HEK293 (cell line): Measurements from ENCODE around the gene ANAPC2.
A peak's percentile ranks its signal among the peaks of the same experiment; 100 is the strongest.

Experiments
- EGR2 ChIP-seq: fragments of 450-650 bp; formaldehyde crosslinking; IDR thresholded peaks from 2 replicates; pipeline ENCODE4 v1.5.1; 2016; ENCODE audit warnings: low read depth, missing biosample characterization, missing genetic modification characterization
- GLI4 ChIP-seq: fragments of 450-650 bp; formaldehyde crosslinking; IDR thresholded peaks from 2 replicates; pipeline ENCODE4 v1.5.1; 2016; ENCODE audit warnings: missing biosample characterization, missing genetic modification characterization
- KLF16 ChIP-seq: fragments of 450-650 bp; formaldehyde crosslinking; IDR thresholded peaks from 2 replicates; pipeline ENCODE4 v1.5.1; 2017; ENCODE audit warnings: missing biosample characterization, missing genetic modification characterization
- KLF17 ChIP-seq: fragments of 450-650 bp; formaldehyde crosslinking; IDR thresholded peaks from 2 replicates; pipeline ENCODE4 v1.5.1; 2016; ENCODE audit warnings: missing biosample characterization, missing genetic modification characterization
- KLF8 ChIP-seq: fragments of 450-650 bp; formaldehyde crosslinking; IDR thresholded peaks from 2 replicates; pipeline ENCODE4 v1.5.1; 2016; ENCODE audit warnings: missing biosample characterization, missing genetic modification characterization
- MYNN ChIP-seq: fragments of 450-650 bp; formaldehyde crosslinking; IDR thresholded peaks from 2 replicates; pipeline ENCODE4 v1.5.1; 2016; ENCODE audit warnings: missing biosample characterization, missing genetic modification characterization, borderline replicate concordance
- MZF1 ChIP-seq: fragments of 450-650 bp; formaldehyde crosslinking; IDR thresholded peaks from 2 replicates; pipeline ENCODE4 v1.5.1; 2017; ENCODE audit warnings: missing biosample characterization, missing genetic modification characterization, borderline replicate concordance
- REST ChIP-seq: fragments of 450-650 bp; formaldehyde crosslinking; IDR thresholded peaks from 2 replicates; pipeline ENCODE4 v1.5.1; 2016; ENCODE audit warnings: missing biosample characterization, missing genetic modification characterization
- SALL2 ChIP-seq: fragments of 450-650 bp; formaldehyde crosslinking; IDR thresholded peaks from 2 replicates; pipeline ENCODE4 v1.5.0; 2017; ENCODE audit warnings: missing biosample characterization, mild to moderate bottlenecking, missing genetic modification characterization, borderline replicate concordance
- SCRT2 ChIP-seq: fragments of 450-650 bp; formaldehyde crosslinking; IDR thresholded peaks from 2 replicates; pipeline ENCODE4 v1.5.1; 2016; ENCODE audit warnings: missing biosample characterization, missing genetic modification characterization
- ZBTB48 ChIP-seq: fragments of 450-650 bp; formaldehyde crosslinking; IDR thresholded peaks from 2 replicates; pipeline ENCODE4 v1.5.1; 2016; ENCODE audit warnings: missing biosample characterization, missing genetic modification characterization
- ZBTB6 ChIP-seq: fragments of 450-650 bp; formaldehyde crosslinking; IDR thresholded peaks from 2 replicates; pipeline ENCODE4 v1.5.1; 2017; ENCODE audit warnings: missing biosample characterization, missing genetic modification characterization
- ZBTB8A ChIP-seq: fragments of 450-650 bp; formaldehyde crosslinking; IDR thresholded peaks from 2 replicates; pipeline ENCODE4 v1.5.1; 2016; ENCODE audit warnings: missing biosample characterization, missing genetic modification characterization
- ZEB2 ChIP-seq: fragments of 450-650 bp; formaldehyde crosslinking; IDR thresholded peaks from 2 replicates; pipeline ENCODE4 v1.5.1; 2016; ENCODE audit warnings: missing biosample characterization, missing genetic modification characterization
- ZIC2 ChIP-seq: fragments of 450-650 bp; formaldehyde crosslinking; IDR thresholded peaks from 2 replicates; pipeline ENCODE4 v1.5.1; 2016; ENCODE audit warnings: missing biosample characterization, missing genetic modification characterization
- ZNF157 ChIP-seq: fragments of 450-650 bp; formaldehyde crosslinking; IDR thresholded peaks from 2 replicates; pipeline ENCODE4 v1.5.1; 2016; ENCODE audit warnings: missing biosample characterization, missing genetic modification characterization
- ZNF202 ChIP-seq: fragments of 450-650 bp; formaldehyde crosslinking; IDR thresholded peaks from 2 replicates; pipeline ENCODE4 v1.5.1; 2016; ENCODE audit warnings: missing biosample characterization, missing genetic modification characterization, borderline replicate concordance
- ZNF24 ChIP-seq: fragments of 450-650 bp; formaldehyde crosslinking; IDR thresholded peaks from 2 replicates; pipeline ENCODE4 v1.5.1; 2016; ENCODE audit warnings: missing biosample characterization, missing genetic modification characterization
- ZNF37A ChIP-seq: fragments of 450-650 bp; IDR thresholded peaks from 2 replicates; pipeline ENCODE4 v1.5.1; 2018; ENCODE audit warnings: missing biosample characterization, missing genetic modification characterization
- ZNF404 ChIP-seq: fragments of 450-650 bp; formaldehyde crosslinking; IDR thresholded peaks from 2 replicates; pipeline ENCODE4 v1.5.1; 2017; ENCODE audit warnings: missing biosample characterization, missing genetic modification characterization
- ZNF426 ChIP-seq: fragments of 450-650 bp; formaldehyde crosslinking; IDR thresholded peaks from 2 replicates; pipeline ENCODE4 v1.5.1; 2017; ENCODE audit warnings: missing biosample characterization, missing genetic modification characterization, mild to moderate bottlenecking, inconsistent platforms, moderate library complexity
- ZNF433 ChIP-seq: fragments of 450-650 bp; formaldehyde crosslinking; IDR thresholded peaks from 2 replicates; pipeline ENCODE4 v1.5.1; 2016; ENCODE audit warnings: missing biosample characterization, missing genetic modification characterization, low read depth
- ZNF600 ChIP-seq: fragments of 450-650 bp; formaldehyde crosslinking; IDR thresholded peaks from 2 replicates; pipeline ENCODE4 v1.5.1; 2016; ENCODE audit warnings: missing biosample characterization, missing genetic modification characterization
- ZNF624 ChIP-seq: fragments of 450-650 bp; formaldehyde crosslinking; IDR thresholded peaks from 2 replicates; pipeline ENCODE4 v1.5.1; 2017; ENCODE audit warnings: missing biosample characterization, missing genetic modification characterization
- ZNF639 ChIP-seq: fragments of 450-650 bp; formaldehyde crosslinking; IDR thresholded peaks from 2 replicates; pipeline ENCODE4 v1.5.1; 2016; ENCODE audit warnings: missing biosample characterization, missing genetic modification characterization
- TF ChIP-seq, protein P1 (sequence below): fragments of 450-650 bp; formaldehyde crosslinking; IDR thresholded peaks from 2 replicates; pipeline ENCODE4 v1.5.1; 2016; ENCODE audit warnings: missing biosample characterization, missing genetic modification characterization
- TF ChIP-seq, protein P2 (sequence below): fragments of 450-650 bp; formaldehyde crosslinking; optimal IDR thresholded peaks from 2 replicates; pipeline ENCODE3; 2016; ENCODE audit warnings: missing biosample characterization, mild to moderate bottlenecking, missing genetic modification characterization
- TF ChIP-seq, protein P3 (sequence below): fragments of 450-650 bp; formaldehyde crosslinking; IDR thresholded peaks from 2 replicates; pipeline ENCODE4 v1.5.1; 2016; ENCODE audit warnings: missing biosample characterization, missing genetic modification characterization, low read depth

The ANAPC2 gene

DNA sequence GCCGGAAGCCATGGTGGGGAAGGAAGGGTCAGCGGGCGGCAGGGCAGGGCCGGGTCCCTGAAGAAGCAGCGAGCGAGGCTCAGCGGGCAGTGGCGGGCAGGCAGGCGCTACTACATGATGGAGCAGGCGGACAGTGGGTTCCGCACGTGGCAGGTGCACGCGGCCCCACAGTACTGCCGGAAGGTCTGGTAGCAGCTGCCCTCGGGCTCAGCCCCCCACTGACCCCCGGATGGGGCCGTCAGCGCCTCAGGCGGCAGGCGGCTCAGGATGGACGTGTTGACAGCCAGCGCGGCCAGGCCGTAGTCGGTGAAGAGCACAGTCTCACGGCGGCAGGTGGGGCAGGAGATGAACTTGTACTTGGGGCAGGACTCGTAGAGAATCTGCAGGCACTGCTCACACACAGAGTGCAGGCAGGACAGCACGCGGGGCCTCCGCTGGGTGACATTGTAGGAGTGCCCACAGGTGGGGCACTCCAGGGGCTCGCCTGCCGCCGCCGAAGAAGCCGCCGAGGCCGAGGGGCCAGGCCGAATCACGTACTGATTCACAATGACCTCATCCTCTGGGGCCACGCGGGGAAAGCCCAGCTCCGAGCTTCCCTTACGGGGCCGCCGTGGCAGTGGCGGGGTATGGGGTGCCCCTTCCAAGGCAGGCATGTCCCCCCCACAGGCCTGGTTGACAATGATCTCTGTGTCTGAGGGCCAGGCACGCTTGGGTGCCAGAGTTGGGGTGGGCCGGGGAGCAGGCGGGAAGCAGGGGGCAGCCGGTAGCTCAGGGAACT lies 32.1 kb upstream of the ANAPC2 start (continued):
- TF ChIP-seq MYNN: no peak
- TF ChIP-seq ZNF37A (tag by site-specific recombination): no peak
- TF ChIP-seq REST (tag by site-specific recombination): no peak
- no peak for TF ChIP-seq ZNF426 (tag by site-specific recombination)
- peak; percentile 51 for TF ChIP-seq ZBTB8A (tag by site-specific recombination)
- no peak for TF ChIP-seq EGR2 (tag by site-specific recombination)
- 0 out of 2 replicates have a peak, but pooled peaks have one; percentile 21 for TF ChIP-seq ZEB2
- no peak for TF ChIP-seq ZNF639
- TF ChIP-seq ZNF404 (tag by site-specific recombination): no peak
- peak; percentile 24; the same call in 1 of the 2 replicates for TF ChIP-seq ZBTB48 (tag by site-specific recombination)
- TF ChIP-seq KLF8 (tag by site-specific recombination): peak; percentile 20; the same call in 1 of the 2 replicates
- no peak for TF ChIP-seq MZF1 (tag by site-specific recombination)
- TF ChIP-seq KLF17: 0 out of 2 replicates have a peak, but pooled peaks have one; percentile 49
- TF ChIP-seq ZNF24 (tag by site-specific recombination): no peak
- TF ChIP-seq, protein P1, sequence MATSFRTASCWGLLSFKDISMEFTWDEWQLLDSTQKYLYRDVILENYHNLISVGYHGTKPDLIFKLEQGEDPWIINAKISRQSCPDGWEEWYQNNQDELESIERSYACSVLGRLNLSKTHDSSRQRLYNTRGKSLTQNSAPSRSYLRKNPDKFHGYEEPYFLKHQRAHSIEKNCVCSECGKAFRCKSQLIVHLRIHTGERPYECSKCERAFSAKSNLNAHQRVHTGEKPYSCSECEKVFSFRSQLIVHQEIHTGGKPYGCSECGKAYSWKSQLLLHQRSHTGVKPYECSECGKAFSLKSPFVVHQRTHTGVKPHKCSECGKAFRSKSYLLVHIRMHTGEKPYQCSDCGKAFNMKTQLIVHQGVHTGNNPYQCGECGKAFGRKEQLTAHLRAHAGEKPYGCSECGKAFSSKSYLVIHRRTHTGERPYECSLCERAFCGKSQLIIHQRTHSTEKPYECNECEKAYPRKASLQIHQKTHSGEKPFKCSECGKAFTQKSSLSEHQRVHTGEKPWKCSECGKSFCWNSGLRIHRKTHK (tag by site-specific recombination): no peak
- TF ChIP-seq SALL2 (tag by site-specific recombination): no peak
- peak; percentile 46; the same call in 1 of the 2 replicates for TF ChIP-seq SCRT2 (tag by site-specific recombination)
- TF ChIP-seq GLI4 (tag by site-specific recombination): no peak
- no peak for TF ChIP-seq KLF16 (tag by site-specific recombination)
- no peak for TF ChIP-seq ZNF157 (tag by site-specific recombination)
- TF ChIP-seq ZIC2 (tag by site-specific recombination): peak; percentile 75
- TF ChIP-seq ZNF433 (tag by site-specific recombination): no peak
- peak; percentile 89 for TF ChIP-seq ZNF600 (tag by site-specific recombination)
- TF ChIP-seq, protein P2, sequence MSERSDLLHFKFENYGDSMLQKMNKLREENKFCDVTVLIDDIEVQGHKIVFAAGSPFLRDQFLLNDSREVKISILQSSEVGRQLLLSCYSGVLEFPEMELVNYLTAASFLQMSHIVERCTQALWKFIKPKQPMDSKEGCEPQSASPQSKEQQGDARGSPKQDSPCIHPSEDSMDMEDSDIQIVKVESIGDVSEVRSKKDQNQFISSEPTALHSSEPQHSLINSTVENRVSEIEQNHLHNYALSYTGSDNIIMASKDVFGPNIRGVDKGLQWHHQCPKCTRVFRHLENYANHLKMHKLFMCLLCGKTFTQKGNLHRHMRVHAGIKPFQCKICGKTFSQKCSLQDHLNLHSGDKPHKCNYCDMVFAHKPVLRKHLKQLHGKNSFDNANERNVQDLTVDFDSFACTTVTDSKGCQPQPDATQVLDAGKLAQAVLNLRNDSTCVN: no peak
- no peak for TF ChIP-seq ZBTB6
- no peak for TF ChIP-seq ZNF624 (tag by site-specific recombination)
- 0 out of 2 replicates have a peak, but pooled peaks have one; percentile 4 for TF ChIP-seq ZNF202 (tag by site-specific recombination)
- TF ChIP-seq, protein P3, sequence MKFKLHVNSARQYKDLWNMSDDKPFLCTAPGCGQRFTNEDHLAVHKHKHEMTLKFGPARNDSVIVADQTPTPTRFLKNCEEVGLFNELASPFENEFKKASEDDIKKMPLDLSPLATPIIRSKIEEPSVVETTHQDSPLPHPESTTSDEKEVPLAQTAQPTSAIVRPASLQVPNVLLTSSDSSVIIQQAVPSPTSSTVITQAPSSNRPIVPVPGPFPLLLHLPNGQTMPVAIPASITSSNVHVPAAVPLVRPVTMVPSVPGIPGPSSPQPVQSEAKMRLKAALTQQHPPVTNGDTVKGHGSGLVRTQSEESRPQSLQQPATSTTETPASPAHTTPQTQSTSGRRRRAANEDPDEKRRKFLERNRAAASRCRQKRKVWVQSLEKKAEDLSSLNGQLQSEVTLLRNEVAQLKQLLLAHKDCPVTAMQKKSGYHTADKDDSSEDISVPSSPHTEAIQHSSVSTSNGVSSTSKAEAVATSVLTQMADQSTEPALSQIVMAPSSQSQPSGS (tag by site-specific recombination): 0 out of 2 replicates have a peak, but pooled peaks have one; percentile 28
